ENCODE data around the gene EARS2. TPM values are rescaled to one million over a fixed set of nuclear protein-coding genes. Genes with fewer than 3 reads are reported as not detected.

EARS2 gene
- total and polyA plus RNA-seq, 2 of the 8 experiments (the other 6 are each of a cell fraction or from before 2014, with no cell fraction given) = 47.8 to 111 TPM

DNA sequence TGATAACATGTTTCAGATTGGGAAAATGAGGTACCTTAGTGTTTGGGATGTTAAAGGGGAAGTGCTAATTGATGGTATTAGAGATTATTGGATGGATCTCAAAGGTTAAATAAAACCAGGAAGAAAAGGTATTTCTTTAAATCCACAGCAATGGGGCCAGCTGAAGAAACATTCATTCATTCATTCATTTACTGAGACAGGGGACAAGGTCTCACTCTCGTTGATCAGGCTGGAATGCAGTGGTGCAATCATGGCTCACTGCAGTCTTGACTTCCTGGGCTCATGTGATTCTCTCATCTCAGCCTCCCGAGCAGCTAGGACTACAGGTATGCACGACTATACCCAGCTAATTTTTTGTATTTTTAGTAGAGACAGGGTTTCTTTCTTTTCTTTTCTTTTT lies 19.8 kb downstream of the EARS2 start (continued):
- no peak for TF ChIP-seq RAD21 (IDR thresholded peaks at IDR 0.05 in 1 of 2, conservative IDR thresholded peaks at IDR 0.05 in 1 of 2; ENCODE audit: low read depth in 2 of 2, low read length in 2 of 2)
- TF ChIP-seq, protein P1, sequence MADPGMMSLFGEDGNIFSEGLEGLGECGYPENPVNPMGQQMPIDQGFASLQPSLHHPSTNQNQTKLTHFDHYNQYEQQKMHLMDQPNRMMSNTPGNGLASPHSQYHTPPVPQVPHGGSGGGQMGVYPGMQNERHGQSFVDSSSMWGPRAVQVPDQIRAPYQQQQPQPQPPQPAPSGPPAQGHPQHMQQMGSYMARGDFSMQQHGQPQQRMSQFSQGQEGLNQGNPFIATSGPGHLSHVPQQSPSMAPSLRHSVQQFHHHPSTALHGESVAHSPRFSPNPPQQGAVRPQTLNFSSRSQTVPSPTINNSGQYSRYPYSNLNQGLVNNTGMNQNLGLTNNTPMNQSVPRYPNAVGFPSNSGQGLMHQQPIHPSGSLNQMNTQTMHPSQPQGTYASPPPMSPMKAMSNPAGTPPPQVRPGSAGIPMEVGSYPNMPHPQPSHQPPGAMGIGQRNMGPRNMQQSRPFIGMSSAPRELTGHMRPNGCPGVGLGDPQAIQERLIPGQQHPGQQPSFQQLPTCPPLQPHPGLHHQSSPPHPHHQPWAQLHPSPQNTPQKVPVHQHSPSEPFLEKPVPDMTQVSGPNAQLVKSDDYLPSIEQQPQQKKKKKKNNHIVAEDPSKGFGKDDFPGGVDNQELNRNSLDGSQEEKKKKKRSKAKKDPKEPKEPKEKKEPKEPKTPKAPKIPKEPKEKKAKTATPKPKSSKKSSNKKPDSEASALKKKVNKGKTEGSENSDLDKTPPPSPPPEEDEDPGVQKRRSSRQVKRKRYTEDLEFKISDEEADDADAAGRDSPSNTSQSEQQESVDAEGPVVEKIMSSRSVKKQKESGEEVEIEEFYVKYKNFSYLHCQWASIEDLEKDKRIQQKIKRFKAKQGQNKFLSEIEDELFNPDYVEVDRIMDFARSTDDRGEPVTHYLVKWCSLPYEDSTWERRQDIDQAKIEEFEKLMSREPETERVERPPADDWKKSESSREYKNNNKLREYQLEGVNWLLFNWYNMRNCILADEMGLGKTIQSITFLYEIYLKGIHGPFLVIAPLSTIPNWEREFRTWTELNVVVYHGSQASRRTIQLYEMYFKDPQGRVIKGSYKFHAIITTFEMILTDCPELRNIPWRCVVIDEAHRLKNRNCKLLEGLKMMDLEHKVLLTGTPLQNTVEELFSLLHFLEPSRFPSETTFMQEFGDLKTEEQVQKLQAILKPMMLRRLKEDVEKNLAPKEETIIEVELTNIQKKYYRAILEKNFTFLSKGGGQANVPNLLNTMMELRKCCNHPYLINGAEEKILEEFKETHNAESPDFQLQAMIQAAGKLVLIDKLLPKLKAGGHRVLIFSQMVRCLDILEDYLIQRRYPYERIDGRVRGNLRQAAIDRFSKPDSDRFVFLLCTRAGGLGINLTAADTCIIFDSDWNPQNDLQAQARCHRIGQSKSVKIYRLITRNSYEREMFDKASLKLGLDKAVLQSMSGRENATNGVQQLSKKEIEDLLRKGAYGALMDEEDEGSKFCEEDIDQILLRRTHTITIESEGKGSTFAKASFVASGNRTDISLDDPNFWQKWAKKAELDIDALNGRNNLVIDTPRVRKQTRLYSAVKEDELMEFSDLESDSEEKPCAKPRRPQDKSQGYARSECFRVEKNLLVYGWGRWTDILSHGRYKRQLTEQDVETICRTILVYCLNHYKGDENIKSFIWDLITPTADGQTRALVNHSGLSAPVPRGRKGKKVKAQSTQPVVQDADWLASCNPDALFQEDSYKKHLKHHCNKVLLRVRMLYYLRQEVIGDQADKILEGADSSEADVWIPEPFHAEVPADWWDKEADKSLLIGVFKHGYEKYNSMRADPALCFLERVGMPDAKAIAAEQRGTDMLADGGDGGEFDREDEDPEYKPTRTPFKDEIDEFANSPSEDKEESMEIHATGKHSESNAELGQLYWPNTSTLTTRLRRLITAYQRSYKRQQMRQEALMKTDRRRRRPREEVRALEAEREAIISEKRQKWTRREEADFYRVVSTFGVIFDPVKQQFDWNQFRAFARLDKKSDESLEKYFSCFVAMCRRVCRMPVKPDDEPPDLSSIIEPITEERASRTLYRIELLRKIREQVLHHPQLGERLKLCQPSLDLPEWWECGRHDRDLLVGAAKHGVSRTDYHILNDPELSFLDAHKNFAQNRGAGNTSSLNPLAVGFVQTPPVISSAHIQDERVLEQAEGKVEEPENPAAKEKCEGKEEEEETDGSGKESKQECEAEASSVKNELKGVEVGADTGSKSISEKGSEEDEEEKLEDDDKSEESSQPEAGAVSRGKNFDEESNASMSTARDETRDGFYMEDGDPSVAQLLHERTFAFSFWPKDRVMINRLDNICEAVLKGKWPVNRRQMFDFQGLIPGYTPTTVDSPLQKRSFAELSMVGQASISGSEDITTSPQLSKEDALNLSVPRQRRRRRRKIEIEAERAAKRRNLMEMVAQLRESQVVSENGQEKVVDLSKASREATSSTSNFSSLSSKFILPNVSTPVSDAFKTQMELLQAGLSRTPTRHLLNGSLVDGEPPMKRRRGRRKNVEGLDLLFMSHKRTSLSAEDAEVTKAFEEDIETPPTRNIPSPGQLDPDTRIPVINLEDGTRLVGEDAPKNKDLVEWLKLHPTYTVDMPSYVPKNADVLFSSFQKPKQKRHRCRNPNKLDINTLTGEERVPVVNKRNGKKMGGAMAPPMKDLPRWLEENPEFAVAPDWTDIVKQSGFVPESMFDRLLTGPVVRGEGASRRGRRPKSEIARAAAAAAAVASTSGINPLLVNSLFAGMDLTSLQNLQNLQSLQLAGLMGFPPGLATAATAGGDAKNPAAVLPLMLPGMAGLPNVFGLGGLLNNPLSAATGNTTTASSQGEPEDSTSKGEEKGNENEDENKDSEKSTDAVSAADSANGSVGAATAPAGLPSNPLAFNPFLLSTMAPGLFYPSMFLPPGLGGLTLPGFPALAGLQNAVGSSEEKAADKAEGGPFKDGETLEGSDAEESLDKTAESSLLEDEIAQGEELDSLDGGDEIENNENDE (IDR thresholded peaks at IDR 0.05; ENCODE audit: insufficient replicate concordance, low read length) = no peak
